G401.6 (cell line): ENCODE data around the gene CFAP74.

Source experiments
- FAIRE-seq: peaks from 2 replicates; lab custom pipeline; 2012; peaks lifted over from hg19 to GRCh38; lab: Jason Lieb, UNC

CFAP74 gene

DNA sequence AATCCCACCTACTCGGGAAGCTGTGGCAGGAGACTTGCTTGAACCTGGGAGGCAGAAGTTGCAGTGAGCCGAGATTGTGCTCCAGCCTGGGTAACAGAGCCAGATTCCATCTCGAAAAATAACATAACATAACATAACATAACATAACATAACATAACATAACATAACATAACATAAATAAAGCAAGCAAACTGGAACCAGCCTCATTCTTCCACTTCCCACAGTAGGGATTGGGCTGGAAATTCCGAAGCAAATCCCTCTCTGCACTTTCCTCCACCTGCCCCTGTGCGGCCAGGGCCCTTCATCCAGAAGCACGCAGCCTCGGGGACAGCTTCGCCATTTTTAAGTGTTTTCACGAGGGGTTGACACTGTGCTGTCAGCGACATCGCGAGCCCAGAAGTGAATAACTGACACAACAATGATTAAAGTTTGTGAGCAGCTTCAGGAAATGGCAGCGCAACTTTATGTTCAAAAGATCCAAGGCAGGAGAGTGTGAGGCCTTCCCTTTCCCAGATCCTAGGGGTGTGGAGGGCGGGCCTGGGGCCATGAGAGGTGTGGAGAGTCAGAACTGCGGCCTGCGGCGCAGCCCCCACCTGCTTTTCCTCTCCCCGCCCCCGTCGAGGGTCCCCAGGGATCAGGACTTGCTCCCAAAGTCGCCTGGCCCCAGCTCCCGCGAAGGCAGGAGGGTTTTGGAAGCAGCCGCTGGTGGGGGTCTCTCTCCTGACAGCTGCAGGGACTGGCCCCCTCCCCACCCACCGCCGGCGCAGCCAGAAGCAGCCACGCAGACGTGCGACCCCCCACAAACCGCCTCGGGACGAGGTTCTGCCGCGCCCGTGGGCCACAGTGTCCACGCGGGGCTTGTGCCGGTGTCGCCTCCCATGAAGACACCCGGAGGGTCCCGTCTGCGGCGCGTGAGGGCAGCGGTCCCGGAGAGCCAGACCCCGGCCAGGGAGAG is 14.9 kb upstream of the CFAP74 start:
- FAIRE-seq: no peak

- no peak for FAIRE-seq
Observed at GRCh38 chr1:2016123-2016522, 12.5 kb upstream of the CFAP74 start.

DNA sequence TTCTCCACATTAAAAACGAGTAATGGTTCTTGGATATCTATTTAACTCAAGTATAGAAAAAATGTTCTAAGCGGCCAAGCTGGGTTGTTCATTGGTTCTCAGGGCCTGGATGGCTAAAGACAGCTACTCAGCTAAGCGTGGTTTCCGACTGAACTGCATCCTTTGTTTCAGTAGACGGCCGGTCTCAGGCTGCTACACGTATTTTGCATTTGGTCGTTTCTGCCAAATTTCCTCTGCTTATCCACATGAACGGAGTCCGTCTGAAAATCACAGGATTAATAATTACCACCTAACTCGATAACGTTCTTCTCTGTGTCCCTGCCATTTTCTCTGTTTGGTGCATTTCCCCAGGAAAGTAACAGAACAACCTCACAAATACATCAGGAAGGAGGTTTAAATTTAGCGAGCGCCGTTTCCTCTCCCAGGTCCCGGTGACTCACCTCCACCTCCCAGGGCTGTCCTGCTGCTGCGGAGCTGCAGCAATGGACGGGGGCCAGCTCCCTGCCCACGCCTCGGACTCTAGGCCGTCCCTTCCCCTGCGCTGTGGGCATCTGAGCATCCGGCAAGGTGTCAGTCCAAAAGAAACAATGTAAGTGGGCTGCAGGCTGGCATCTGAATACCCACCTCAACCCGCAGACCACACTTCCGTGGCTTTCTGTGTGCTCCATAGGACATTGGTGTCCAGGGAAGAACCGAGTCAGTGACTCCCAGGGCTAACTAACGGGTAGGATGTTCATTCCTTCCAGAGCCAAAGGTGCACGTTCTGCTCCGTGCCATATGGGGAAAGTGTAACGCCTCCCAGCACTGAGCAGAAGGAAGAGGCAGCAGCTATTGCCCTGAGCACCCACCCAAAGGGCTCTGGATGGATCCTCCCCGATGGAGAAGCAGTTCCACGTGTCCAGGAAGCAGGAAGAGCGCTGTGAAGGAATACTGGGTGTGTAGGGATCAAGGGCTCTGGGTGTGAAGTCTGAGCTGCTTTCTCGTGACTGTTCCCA is 11.5 kb upstream of the CFAP74 start:
- no peak for FAIRE-seq

GRCh38 chr1:2014181-2014580 is 10.6 kb upstream of the CFAP74 start:
- FAIRE-seq: no peak

DNA sequence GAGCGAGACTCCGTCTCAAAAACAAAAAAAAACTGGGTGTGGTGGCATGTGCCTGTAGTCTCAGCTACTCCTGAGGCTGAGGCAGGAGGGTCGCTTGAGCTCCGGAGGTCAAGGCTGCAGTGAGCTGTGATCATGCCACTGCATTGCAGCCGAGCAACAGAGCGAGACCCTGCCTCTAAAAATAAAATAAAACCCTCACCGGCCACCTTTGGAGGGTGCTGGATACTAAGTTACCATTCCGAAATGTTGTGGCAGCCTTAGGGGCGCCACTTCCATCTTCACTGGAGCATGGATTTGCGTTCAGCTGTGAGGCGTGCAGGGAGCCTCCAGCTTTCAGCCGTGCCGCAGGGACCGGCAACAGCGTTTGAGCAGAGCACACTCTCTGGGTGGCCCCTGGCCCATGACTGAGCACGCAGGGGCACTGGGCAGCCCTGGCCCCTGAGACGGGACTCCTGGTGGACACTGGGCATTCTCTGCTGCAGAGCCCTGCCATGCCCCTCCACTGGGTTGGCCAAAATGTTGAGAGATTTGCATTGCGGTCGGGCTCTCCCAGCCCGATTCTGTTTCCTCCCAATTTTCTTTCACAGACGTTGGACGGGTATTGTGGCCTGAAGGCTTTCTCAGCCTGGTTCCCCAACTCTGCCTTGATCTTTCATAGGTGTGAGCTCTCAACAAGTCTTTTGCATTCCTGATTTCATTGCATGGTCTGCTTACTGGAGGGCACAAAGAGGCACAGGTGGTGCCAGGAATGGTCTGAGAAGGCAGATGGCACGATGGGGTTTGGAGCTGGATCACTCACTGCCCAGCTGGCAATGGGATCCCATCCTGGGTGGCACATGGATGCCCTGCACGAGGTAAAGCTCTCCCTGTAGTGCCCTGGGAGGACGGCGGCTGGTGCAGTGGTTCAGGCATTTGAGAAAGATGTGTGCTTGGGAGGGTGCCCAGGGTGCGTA is 5.8 kb upstream of the CFAP74 start:
- no peak for FAIRE-seq

DNA sequence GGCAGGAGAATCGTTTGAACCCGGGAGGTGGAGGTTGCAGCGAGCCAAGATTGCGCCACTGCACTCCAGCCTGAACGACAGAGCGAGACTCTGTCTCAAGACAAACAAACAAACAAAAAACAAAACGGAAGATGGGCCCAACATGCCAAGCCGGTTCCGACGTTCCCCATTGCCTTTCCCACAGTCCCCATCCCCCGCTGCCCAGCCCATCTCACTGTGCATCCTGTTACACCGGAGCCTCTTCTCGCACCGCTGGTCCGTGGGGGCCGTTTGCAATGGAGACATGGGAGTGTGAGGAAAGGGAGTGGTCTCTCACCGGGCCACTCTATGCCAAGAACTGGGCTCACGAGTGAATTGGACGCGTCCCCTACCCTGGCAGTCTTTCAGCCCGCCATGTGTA is 1.3 kb upstream of the CFAP74 start:
- FAIRE-seq: no peak

DNA sequence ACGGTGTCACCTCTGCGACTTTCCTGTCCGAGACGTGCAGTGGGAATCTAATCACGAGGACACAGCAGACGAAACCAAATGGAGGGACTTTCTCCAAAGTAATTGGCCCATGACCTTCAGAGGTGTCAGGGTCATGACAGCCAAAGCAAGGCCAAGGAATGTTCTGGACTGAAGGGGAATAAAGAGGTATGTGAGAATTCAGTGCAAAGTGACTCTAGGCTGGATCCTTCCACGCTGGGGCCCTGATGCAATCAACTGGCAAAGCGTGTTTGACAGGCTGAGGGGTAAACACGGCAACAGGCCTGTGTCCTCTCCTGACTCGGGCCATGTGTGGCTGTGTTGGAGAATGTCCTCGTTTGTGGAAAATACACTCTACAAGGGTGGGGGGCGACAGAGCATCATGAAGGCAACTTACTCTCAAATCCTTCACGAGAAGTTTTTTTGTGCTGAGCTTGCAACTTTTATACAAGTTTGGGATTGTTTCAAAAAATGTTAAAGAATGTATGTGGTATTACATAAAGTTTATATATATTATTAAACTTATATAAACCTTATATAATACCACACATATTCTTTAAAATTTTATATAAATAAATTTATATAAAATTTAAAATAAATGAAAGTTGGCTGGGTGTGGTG is 1.7 kb downstream of the CFAP74 start:
- peak; percentile 53 for FAIRE-seq

DNA sequence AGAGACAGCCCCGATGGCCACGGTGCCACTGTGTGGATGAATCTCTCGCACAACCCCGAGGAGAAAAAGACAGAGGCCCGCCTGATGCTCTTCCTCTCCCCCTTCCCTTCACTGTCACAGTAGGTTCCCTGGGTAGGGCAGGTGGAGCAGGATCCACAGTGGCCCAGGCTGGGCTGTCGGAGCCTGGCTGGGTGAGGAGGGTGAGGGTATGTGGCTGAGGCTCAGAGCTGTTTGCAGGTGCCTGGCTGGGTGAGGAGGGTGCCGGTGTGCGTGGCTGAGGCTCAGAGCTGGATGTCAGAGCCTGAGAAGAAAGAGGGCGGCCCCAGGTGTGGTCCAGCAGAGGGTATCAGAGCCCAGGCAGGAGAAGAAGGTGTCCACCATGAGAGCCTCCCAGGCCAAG is 2.7 kb downstream of the CFAP74 start:
- FAIRE-seq: no peak

DNA sequence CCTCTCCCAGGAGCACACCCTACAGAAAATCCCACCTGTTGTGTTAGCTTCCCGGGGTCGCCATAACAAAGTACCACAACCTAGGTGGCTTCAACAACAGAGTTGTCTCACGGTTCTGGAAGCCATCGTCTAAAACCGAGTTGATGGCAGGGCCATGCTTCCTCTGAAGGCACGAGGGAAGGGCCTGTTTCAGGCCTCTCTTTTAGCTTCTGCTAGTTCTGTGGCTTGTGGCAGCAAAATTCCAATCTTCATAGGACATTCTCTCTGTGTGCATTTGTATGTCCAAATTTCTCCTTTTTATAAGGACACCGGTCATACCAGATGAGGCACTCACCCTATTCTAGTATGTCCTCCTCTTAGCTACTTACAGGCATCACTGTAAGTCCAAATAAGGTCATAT is 3.2 kb downstream of the CFAP74 start:
- no peak for FAIRE-seq

DNA sequence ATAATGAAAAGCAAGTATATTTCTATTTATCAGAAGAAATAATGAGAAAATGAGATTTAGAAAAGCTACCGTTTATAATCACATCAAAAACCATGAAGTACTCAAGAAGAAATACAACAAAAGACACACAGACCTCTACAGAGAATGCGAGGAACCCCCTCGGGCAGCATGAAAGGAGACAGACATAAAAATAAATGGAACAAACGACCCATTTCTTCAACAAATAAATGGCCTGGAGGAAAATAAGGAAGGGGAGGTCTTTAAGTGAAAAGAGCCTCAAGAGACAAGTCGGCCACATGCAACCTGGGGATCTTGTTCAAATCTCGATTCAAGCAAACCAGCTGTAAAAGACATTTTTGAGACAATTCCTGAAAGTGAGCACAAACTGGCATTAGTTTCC is 6.0 kb downstream of the CFAP74 start:
- no peak for FAIRE-seq

DNA sequence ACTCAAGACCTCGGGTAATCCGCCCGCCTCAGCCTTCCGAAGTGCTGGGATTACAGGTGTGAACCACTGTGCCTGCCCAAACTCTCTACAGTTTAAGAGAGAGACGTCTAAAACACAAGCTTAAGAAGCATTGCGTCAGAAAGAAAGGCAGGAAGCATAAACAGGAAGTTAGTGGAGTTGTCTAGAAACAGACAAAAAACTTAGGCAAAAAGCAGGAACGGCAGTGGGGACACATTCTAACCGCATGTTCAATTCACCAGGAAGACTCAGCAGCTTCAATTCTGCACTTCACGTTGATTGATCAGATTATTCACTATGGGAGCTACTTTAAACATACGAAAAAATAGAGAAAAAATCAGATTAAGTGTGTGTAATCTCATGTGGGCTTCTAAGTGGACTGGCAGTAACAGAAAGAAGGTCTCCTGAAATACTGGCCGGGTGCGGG is 7.4 kb downstream of the CFAP74 start:
- FAIRE-seq: no peak

GRCh38 chr1:1994536-1994935 is 9.1 kb downstream of the CFAP74 start:
- FAIRE-seq: no peak

DNA sequence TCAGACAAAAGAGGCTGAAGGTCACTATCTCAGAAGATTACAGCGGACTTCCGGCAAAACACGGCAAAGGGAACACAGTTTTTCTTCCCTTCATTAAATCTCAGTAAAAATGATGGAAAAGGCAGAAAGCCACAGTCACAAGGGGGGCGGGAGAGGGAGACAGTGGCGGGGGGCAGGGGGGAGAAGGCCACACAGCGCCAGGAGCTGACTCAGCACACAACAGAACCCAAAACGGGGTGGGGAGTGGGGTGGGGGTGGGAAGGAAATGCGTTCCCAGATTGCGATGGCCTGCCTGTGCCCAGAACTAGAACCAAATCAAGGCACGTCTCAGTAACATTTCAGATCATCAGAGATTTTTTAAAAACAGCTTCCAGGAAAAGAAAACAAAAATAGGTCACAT is 13.4 kb downstream of the CFAP74 start:
- no peak for FAIRE-seq

- FAIRE-seq: no peak
Observed at GRCh38 chr1:1989789-1990188, 13.8 kb downstream of the CFAP74 start.

DNA sequence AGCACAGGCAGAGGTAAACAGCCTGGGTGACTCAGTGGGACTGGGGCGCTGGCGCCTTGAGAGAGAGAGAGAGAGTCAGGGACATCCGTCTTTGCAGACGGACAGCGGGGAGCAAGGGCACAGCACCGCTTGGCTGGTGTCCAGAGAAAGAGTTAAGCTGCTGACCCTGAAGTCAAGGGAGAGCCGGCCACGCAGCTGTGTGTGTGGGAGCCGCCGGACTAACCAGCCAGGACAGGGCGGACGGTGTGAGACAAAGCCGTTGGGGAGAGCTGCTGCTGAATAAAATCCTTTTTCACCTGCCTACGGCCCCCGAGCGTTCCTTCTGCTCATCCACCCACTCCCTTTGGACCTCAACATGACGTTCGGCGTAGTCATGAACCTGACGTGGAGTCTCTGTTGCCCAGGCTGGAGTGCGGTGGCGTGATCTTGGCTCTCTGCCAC is 14.5 kb downstream of the CFAP74 start:
- no peak for FAIRE-seq

- FAIRE-seq: no peak
Observed at GRCh38 chr1:1988061-1988945, 15.3 kb downstream of the CFAP74 start.

- no peak for FAIRE-seq
Observed at GRCh38 chr1:1987142-1987510, 16.5 kb downstream of the CFAP74 start.

DNA sequence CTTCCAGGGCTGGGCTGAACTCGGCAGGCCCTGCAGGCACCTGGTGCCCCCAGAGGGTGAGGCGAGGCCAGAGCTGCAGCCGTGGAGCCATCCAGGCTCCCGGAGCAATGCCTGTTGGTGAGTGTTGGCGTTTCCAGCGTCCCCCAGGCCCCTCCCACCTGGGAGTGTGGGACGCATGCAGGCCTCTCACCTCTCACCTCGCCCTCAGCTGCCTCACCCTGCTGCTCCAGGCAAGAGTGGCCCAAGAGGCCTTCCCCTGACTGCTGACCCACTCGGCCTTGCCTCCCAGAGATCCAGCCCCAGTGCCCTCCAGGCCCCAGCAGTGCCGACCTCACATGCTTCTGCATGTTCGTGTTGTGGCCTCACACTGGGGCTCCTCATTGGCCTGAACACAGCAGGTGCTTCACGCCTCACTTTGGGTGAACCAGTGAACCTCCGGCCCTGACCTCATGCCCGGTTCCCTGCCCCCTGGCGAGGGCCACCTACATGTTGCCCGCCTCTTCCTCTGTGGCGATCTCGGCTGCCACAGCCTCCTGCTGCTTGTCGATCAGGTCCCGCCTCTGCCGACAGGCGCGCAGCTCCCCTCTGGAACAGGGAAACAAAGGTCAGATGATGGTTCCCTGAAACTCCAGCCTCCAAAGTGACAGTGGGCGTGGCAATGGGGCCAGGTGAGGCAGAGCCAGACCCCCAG is 17.0 kb downstream of the CFAP74 start:
- FAIRE-seq: no peak

- no peak for FAIRE-seq
Observed at GRCh38 chr1:1985375-1986050, 18.1 kb downstream of the CFAP74 start.
